ENCODE data around the gene CRKL.

Gene CRKL

GRCh38 chr22:20952544-20953341 is 35.5 kb downstream of the CRKL start:
- no peak for DNase-seq

- DNase-seq = no peak
These were observed 36.1 kb downstream of the CRKL start for GRCh38 chr22:20953342-20953608.

GRCh38 chr22:20953668-20954500 is 36.7 kb downstream of the CRKL start:
- DNase-seq = no peak

GRCh38 chr22:20955548-20955947 is 38.3 kb downstream of the CRKL start:
- DNase-seq = no peak

GRCh38 chr22:20956258-20957101 is 39.3 kb downstream of the CRKL start:
- no peak for DNase-seq

- DNase-seq = no peak
These were observed 40.0 kb downstream of the CRKL start for GRCh38 chr22:20957102-20957682.

GRCh38 chr22:20957683-20958431 is 40.6 kb downstream of the CRKL start:
- no peak for DNase-seq

GRCh38 chr22:20959578-20960461 is 42.6 kb downstream of the CRKL start:
- DNase-seq = no peak

- DNase-seq = no peak
These were observed 43.4 kb downstream of the CRKL start for GRCh38 chr22:20960609-20961008.

GRCh38 chr22:20962491-20962945 is 45.3 kb downstream of the CRKL start:
- no peak for DNase-seq

GRCh38 chr22:20963201-20964052 is 46.2 kb downstream of the CRKL start:
- no peak for DNase-seq

GRCh38 chr22:20964090-20964798 is 47.0 kb downstream of the CRKL start:
- DNase-seq = no peak

- DNase-seq = no peak
These were observed 47.5 kb downstream of the CRKL start for GRCh38 chr22:20964799-20965103.

GRCh38 chr22:20965104-20965887 is 48.1 kb downstream of the CRKL start:
- DNase-seq = no peak

GRCh38 chr22:20965888-20966855 is 49.0 kb downstream of the CRKL start:
- no peak for DNase-seq

- DNase-seq = no peak
These were observed 49.9 kb downstream of the CRKL start, which contains the start of gene AIFM3 for GRCh38 chr22:20966883-20967696. TSS of gene AIFM3 (plus strand) at chr22:20967255. CDS start at chr22:20967945, 690 bp downstream.
